ENCODE results near the gene CA11.

- TF ChIP-seq CTCF (IDR thresholded peaks at IDR 0.05) (no peak), REST (IDR thresholded peaks at IDR 0.05; ENCODE audit: insufficient read depth in 1 of 2, low read depth in 2 of 2, low read length in 1 of 2) (no peak), SIN3A (IDR thresholded peaks at IDR 0.05; ENCODE audit: borderline replicate concordance, insufficient read depth, low read depth, low read length) (no peak), POLR2AphosphoS5 (IDR thresholded peaks at IDR 0.05; ENCODE audit: low read depth, low read length) (no peak)
Observed at GRCh38 chr19:48660852-48661710, 15.1 kb upstream of the CA11 start.
